Tibial nerve (tissue), 3 donors: Measurements from ENCODE around the gene LPCAT2.

Source experiments
- POLR2A ChIP-seq, 2 donors: fragments of 450-650 bp; IDR thresholded peaks; one replicate each; pipeline ENCODE4 v1.6.1; 2017; ENCODE audit warnings: antibody characterized with exemption in 2 of 2, mild to moderate bottlenecking in 2 of 2, moderate library complexity in 2 of 2
- TF ChIP-seq, protein P1 (sequence below), 5 experiments: fragments of 200-600 bp in 3 of 5; fragments of 450-650 bp in 2 of 5; sonication (generic) in 3 of 5; IDR thresholded peaks; one replicate each; pipeline ENCODE4 v1.5.1; 2016 to 2019; ENCODE audit warnings: antibody characterized with exemption in 5 of 5, mild to moderate bottlenecking in 3 of 5, moderate library complexity in 2 of 5

DNA sequence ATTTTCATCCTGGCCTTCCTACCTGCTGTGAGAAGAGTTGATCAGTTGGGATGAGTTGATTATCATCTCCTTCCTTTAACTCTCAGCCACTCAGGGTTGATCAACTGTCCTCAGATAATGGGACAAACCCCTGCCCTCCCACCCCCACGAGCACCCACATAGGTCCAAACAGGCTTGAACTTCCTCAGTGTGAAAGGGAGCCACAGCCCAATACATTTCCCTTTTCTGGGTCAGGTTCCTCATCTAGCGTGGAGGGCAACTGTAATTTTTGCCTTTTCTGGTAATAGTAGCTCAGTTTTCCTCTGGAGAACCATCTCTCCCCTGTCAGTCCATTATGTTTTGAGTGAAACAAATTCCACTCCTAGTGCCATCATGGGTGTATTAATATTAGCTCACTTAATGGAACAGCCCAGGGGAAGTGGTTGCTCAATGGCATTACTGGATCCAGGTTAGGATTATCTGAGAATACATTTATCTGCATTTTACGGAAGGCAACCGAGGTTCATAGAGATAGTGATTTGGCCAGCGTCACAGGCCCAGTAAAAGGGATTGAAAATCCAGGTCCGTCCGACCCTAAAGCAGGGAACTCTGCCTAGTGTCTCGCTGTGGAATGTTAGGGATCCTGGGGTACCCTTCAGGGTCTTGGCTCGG, 476 bp upstream of the LPCAT2 start:
- no peak for TF ChIP-seq POLR2A (IDR thresholded peaks at IDR 0.05)
- TF ChIP-seq, protein P1, sequence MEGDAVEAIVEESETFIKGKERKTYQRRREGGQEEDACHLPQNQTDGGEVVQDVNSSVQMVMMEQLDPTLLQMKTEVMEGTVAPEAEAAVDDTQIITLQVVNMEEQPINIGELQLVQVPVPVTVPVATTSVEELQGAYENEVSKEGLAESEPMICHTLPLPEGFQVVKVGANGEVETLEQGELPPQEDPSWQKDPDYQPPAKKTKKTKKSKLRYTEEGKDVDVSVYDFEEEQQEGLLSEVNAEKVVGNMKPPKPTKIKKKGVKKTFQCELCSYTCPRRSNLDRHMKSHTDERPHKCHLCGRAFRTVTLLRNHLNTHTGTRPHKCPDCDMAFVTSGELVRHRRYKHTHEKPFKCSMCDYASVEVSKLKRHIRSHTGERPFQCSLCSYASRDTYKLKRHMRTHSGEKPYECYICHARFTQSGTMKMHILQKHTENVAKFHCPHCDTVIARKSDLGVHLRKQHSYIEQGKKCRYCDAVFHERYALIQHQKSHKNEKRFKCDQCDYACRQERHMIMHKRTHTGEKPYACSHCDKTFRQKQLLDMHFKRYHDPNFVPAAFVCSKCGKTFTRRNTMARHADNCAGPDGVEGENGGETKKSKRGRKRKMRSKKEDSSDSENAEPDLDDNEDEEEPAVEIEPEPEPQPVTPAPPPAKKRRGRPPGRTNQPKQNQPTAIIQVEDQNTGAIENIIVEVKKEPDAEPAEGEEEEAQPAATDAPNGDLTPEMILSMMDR (IDR thresholded peaks at IDR 0.05): no peak
